ENCODE data around the gene PLEKHJ1. TPM values are rescaled to one million over a fixed set of nuclear protein-coding genes. Genes with fewer than 3 reads are reported as not detected.

Gene PLEKHJ1
- total and polyA plus RNA-seq, 2 of the 13 experiments (the other 11 are each of a cell fraction or from before 2014, with no cell fraction given) = 70.5 to 130 TPM

DNA sequence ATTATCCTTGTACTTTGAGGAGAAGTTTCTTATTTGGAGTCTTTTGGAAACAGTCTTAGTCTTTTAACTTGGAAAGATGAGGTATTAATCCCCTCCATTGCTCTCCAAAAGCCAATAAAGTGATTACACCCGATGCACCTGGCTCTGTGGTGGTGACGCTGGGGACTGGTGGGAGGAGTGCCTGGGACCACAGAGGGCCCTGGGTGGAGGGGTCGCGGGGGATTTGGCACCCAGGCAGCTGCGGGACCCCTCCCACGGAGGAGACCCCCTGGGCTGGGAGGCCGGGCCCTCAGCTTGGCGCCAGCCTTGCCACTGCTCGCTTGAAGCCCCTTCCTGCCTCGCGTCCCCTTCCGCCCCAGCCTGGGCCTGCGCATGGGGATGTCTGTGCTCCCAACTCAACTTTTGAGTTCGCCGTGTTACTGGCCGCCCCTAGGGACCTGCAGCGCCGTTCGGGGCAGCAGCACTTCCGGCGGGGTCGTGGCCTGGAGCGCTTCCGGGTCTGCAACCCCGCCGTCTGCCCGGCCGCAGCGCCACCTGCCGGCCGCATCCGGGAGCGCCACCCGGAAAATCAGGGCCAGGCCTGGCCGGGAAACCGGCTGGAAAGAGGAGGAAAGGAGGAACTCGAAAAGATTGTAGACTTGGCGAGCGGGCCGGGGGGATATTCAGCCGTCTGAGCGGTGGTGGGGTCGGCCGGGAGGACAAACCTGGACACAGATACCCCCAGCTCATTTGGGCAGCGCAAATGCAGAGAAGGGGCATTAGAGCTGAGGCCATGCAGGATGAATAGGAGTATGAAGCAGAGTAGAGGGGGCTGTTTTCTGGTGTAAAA is 37.4 kb upstream of the PLEKHJ1 start (continued):
- TF ChIP-seq YY1 (IDR thresholded peaks at IDR 0.05; ENCODE audit: insufficient read depth, insufficient replicate concordance, low read depth, low read length) (peak; percentile 78), ZBTB7A (CRISPR knock-in tag; IDR thresholded peaks at IDR 0.05) (no peak; the same call in 1 of the 2 replicates), FUBP1 (CRISPR knock-in tag; IDR thresholded peaks at IDR 0.05; ENCODE audit: borderline replicate concordance) (peak; percentile 86; the same call in 1 of the 2 replicates), CENPX (CRISPR knock-in tag; IDR thresholded peaks at IDR 0.05) (no peak), PBX3 (CRISPR knock-in tag; IDR thresholded peaks at IDR 0.05; ENCODE audit: borderline replicate concordance) (no peak), MIER3 (CRISPR knock-in tag; IDR thresholded peaks at IDR 0.05; ENCODE audit: borderline replicate concordance) (peak; percentile 57; the same call in 1 of the 2 replicates), ZBTB20 (CRISPR knock-in tag; IDR thresholded peaks at IDR 0.05; ENCODE audit: borderline replicate concordance, low read depth) (0 out of 2 replicates have a peak, but pooled peaks have one; percentile 29), THAP11 (CRISPR knock-in tag; IDR thresholded peaks at IDR 0.05) (peak; percentile 85), ZNF501 (CRISPR knock-in tag; IDR thresholded peaks at IDR 0.05) (peak; percentile 91), SNAPC2 (CRISPR knock-in tag; IDR thresholded peaks at IDR 0.05) (no peak), ZMYM3 (CRISPR knock-in tag; IDR thresholded peaks at IDR 0.05) (no peak; the same call in 1 of the 2 replicates), SOX5 (CRISPR knock-in tag; IDR thresholded peaks at IDR 0.05; ENCODE audit: borderline replicate concordance) (peak; percentile 65), ZBTB39 (CRISPR knock-in tag; IDR thresholded peaks at IDR 0.05) (no peak; the same call in 1 of the 2 replicates), FOXO4 (CRISPR knock-in tag; conservative IDR thresholded peaks at IDR 0.05) (no peak), JARID2 (CRISPR knock-in tag; IDR thresholded peaks at IDR 0.05; ENCODE audit: insufficient replicate concordance) (peak; percentile 45), HCFC1 (IDR thresholded peaks at IDR 0.05; ENCODE audit: low read depth, low read length) (peak; percentile 71), FIP1L1 (IDR thresholded peaks at IDR 0.05; ENCODE audit: borderline replicate concordance, insufficient read depth, low read depth, low read length) (peak; percentile 83; the same call in 1 of the 2 replicates), ATF7-NPFF (CRISPR knock-in tag; IDR thresholded peaks at IDR 0.05; ENCODE audit: low read depth) (0 out of 2 replicates have a peak, but pooled peaks have one; percentile 59), ARID2 (CRISPR knock-in tag; IDR thresholded peaks at IDR 0.05; ENCODE audit: borderline replicate concordance) (no peak)
- TF ChIP-seq, protein P1, sequence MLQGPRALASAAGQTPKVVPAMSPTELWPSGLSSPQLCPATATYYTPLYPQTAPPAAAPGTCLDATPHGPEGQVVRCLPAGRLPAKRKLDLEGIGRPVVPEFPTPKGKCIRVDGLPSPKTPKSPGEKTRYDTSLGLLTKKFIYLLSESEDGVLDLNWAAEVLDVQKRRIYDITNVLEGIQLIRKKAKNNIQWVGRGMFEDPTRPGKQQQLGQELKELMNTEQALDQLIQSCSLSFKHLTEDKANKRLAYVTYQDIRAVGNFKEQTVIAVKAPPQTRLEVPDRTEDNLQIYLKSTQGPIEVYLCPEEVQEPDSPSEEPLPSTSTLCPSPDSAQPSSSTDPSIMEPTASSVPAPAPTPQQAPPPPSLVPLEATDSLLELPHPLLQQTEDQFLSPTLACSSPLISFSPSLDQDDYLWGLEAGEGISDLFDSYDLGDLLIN (CRISPR knock-in tag; IDR thresholded peaks at IDR 0.05; ENCODE audit: borderline replicate concordance) = no peak
